GM12874 (cell line): ENCODE results near the gene SSTR3.

Experiments used
- TF ChIP-seq, protein P1 (sequence below): IDR thresholded peaks from 2 replicates; pipeline ENCODE4 v1.5.1; 2011; ENCODE audit warnings: low read depth, mild to moderate bottlenecking, control low read depth, low read length, moderate library complexity; ENCODE audit not compliant: insufficient read depth

The SSTR3 gene

DNA sequence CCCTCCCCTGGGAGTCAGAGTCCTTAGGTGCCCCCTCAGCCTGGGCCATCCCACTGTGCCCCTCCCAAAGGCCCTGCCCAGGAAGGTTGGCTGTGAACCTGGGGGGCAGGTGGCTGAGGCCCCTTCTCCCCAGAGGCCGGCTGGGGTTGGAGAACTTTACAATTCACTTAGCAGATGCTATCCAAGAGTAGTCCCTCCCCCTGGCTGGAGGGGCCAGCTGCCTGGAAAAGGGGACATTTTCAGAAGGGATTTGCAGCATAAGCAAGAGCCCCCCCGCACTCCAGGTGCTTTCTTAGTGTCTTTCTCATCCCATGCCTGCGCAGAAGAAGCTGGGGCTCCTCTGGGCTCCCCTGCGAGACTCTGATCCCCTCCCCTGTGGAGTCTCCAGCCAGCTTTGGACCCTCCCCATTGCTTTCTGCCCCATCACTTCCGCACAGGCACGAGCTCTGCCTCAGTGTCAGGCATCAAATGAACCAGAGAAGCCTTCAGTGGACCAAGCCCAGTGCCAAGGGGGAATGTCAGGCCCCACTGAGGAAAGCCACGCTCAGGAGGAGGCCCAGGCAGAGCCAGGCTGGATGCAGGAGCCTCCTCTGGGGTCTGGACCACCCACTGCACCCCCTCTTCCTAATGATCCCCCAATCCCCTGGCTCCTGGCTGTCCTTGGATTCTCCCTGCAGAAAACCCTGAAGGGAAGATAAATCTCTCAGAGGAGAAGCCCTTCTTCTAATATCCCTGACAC is 3.7 kb downstream of the SSTR3 start:
- TF ChIP-seq, protein P1, sequence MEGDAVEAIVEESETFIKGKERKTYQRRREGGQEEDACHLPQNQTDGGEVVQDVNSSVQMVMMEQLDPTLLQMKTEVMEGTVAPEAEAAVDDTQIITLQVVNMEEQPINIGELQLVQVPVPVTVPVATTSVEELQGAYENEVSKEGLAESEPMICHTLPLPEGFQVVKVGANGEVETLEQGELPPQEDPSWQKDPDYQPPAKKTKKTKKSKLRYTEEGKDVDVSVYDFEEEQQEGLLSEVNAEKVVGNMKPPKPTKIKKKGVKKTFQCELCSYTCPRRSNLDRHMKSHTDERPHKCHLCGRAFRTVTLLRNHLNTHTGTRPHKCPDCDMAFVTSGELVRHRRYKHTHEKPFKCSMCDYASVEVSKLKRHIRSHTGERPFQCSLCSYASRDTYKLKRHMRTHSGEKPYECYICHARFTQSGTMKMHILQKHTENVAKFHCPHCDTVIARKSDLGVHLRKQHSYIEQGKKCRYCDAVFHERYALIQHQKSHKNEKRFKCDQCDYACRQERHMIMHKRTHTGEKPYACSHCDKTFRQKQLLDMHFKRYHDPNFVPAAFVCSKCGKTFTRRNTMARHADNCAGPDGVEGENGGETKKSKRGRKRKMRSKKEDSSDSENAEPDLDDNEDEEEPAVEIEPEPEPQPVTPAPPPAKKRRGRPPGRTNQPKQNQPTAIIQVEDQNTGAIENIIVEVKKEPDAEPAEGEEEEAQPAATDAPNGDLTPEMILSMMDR, result no peak

DNA sequence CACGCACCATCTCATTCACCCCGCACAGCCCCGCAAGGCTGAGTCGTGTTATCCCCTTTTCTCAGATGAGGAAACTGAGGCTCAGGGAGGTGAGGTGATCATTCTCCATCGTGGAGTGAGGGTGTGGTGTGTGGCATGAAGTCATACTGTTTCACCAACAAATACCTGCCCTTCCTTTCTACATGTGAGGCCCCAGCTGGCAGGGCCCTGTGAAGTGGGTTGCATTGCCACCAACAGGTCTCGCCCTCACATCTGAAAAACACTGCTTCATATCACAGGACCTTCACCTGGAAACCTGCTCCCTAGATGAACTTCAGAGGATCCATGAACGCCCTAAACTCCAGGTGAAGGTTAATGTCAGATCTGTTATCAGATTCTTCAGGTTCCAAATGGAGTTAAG is 4.3 kb downstream of the SSTR3 start:
- TF ChIP-seq, protein P1, result no peak

DNA sequence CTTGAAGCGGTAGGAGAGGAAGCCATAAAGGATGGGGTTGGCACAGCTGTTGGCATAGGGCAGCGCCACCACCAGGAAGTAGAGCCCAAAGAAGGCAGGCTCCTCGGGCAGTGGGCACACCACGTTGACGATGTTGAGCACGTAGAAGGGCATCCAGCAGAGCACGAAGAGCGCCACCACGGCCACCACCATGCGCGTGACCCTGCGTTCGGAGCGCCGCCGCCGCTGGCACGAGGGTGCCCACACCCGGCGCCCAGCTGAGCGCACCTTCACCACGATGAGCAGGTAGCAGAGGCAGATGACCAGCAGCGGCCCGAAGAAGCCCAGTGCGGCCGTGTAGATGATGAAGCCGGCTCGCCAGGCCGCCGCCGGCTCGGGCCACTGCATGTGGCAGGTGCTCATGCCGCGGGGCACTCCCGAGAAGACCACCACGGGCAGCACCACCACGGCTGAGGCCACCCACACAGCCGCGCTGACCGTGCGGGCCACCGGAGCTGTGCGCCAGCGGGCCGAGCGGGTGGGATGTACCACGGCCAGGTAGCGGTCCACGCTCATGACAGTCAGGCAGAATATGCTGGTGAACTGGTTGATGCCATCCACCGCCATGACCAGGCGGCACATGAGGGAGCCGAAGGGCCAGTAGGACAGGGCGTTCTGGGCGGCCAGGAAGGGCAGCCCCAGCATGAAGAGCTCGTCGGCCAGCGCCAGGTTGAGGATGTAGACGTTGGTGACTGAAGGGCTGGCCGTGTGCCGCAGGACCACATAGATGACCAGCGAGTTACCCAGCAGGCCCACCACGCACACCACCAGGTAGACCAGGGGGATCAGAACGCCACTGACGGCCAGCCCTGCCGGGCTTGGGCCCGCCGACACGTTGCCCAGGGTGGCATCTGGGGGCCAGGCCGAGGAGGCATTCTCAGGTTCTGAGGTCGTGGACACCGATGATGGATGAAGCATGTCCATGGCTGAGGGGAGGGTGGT is 5.1 kb downstream of the SSTR3 start:
- TF ChIP-seq, protein P1, result no peak

DNA sequence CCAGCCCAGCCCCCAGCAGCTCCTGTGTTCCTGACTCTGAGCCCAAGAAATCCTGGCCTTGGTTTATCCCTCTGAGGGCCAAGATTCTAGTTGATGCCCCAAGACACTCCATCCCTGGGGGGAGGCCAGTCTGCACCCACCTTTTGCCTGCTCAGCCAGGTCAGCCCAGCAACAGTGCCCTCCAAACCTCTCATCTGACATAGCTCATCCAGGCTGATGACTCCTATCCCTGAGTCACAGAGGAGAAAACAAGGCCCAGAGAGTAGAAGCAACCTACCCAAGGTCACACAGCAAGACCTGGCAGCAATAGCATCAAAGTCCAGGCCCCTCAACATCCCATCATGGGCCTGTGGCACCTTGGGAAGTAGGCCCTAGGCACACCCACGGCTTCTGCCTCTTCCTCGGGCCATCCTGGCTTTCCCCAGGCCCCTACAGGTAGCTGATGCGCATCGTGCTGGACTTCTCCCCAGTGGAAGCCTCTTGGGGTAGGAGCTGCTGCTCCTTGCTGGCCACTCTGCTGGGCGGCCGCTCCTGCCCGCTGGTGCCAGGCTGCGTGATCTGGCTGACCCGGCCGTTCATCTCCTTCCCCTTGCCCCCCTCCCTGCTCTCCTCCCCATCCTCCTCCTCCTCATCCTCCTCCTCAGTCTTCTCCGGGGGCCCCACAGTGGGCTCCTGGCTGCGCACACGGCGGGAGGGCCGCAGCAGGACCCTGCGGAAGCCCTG is 6.0 kb downstream of the SSTR3 start:
- TF ChIP-seq, protein P1, result no peak

DNA sequence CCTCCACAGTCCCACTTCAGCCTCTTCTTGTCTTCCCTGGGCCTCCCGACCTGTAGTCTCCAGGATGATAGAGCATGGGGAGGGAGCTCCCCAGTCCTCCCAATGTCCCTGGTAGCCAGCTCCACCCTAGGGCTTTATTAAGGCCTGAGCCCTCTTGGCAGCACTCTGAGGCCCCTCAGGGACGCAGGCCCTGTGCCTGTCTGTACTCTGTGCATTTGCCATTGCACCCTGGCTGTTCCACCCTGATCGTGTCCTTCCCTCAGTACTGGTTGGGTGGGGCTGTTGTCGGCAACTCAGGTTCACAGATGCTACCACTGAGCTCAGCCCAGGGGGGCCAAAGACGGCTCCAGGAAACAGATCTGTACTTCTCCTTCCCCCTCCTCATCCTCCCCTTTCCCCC is 7.2 kb downstream of the SSTR3 start:
- TF ChIP-seq, protein P1, result no peak

DNA sequence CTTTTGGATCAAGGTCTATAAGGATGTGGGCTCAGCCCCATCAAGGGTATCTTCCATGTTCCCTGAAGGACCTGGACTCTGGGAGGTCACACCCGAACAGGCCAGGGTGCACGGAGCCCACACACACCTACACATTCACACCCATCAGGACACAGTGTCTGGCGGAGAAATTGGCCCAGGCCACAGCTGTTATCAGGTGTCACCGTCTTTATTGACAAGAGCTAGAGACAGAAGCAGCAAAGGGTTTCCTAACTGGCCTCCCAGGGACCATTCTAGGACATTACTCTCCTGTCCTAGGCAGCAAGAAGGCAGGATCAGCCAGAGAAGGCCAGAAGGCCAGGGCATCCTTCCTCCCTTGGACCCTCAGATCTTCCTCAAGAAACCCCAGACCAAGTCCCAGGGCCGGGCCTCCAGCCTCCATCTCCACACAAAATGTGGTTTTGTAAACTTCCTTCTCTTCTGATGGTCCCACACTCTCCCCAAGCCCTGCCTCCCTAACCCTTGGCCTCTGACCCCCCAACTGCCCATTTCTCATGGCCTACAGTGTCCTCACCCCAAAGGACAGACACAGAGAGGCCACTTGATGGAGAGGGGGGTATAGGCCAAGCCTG is 8.1 kb downstream of the SSTR3 start:
- TF ChIP-seq, protein P1, result no peak
